Measurements from ENCODE around the gene JUP.

The JUP gene

DNA sequence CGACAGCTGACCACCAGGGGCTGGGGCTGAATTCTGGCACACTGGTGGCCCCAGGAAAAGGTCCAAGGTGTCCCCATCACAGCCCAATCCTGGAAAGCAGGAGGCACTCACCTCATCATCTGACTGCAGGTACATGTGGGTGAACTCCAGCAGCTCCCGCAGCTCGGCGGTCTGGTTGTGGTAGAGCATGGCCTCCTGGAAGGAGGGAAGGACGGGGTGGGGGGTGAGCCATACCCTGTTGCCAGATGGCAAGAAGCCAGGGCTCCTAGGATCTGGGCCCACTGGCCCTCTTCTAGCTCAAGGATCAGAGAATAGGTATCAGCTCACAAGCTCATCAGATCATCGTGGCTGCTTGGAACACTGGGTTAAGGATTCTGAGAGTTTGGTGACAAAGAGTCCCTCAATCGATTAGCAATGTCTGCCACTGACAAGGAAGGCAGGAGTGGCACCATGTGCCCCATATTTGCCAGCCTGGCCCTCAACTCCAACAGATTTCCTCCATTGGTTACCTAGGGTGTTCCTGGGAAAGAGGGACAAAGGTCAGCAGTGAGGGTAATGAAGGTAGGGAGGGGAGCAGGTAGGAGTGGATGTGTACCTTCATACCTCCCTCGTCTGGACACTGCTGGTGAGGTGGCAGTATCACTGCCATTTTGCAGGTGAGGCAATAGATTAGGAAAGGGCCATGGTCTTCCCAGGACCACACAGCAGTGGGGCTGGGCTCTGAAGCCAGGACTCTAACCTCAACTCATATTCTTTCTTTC, 20.4 kb upstream of the JUP start:
- DNase-seq, result no peak

DNA sequence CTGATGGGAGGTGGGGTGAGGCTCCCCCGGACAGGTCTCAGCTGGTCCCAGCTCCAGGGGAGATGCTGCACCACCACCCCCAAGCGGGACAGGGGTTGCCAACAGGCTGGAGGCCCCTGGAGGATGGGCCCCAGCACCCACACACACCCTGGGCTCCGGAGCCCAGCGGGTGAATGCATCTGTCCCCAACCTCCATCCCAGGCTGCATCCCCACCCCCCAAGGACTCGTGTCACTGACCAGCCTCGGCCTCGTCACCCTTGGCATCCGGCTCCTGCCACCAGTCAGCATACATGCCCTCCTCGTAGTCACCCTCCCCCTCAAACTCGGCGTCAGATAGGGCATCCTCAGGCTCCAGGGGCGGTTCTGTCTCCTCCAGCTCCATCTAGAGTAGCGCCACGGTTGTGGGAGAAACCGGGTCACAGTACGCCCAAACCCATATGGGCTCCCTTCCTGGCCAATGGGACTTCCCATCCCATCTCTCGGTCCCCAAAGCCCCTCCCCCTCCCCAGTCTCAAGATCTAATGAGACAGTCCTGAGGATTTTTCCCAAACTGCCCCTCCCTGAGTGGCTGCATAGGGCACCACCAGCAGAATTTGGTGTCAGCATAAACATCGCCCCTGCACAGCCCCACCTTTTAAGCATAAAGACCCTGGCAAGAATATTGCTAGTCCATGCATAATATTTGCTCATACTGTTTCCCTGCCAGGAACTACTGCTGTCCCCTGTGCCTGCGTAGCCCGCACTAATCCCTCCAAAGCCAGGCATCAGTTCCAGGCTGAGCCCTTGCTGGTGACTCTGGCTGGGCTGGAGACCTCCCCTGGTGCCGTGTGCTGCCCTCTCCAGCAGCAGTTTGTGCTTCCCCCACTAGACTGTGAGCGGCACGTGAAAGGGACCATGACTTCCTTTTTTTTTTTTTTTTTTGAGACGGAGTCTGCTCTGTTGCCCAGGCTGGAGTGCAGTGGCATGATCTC, 16.8 kb upstream of the JUP start:
- no peak for DNase-seq

DNA sequence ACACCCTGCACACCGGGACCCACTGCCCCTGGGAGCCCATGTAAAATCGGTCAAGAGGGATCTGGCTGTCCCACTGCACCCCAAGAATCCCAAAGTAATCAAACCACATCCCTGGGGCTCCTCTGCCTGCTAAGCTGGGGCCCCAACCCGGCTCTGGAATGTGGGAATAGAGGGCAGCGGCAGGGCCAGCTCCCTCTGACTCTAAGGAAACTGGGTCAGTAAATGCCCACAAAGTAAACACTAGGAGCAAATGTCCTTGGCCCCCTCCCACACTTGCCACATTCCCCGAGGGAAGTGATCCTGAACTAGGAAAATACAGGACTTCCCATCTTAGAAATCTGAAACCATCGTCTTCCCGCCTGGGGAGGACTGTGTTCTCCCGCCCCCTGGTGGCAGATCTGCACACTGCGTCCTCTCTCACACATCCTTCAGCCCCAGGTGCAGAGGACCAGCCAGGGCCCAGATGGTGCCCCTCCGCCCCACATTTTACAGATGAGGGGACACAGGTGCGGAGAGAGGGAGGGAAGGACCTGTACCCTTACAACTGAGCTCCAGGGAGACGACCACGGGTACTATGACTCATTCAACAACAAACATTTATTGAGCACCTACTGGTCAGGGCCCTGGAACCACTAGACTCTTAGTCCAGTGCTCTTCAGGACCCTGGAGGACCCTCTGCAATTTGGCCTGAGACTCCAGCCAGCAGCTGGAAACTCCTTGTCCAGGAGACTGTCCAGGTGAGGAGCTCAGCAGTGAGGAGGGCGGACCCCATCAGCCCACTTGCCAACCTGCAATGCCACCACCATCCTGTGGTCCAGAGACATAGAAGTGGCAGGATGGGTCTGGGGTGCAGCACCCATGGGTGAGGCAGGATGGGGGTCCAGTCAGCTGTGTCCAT, 15.1 kb upstream of the JUP start:
- DNase-seq, result peak; percentile 78

DNA sequence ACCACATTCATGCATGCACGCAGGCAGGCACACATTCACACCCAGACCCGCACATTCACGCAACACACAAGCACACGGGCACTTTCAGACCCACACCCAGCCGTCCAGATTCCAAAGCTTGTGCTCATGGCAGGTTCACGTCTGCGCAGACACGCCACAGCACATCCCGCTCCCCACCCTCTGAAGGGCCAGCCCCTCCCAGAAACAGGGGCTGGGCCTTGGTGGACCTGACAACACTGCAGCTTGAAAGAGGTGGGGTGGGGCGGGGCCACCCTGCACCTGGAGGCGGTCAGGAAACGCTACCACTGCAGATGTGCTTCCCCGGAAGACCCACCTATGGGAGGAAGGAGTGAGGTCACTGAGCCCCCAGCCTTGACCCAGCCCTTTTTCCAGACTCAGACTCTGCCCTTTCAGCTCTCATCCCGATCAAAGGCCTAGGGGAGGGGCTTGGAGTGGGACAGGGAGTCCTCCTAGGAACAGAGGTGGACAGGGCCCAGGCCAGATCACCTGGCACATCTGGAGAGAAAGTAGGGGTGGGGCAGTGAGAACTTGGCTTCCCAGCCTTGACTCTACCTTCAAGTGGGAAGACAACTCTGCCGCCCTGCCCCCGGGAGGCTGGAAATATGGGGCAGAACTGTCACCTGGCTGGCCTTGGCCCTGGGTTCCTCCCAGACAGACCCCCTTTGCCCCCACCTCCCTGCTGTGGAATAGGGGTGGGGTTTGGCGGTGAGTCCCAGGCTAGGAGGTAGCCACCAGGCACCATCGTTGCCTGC, 14.3 kb upstream of the JUP start:
- peak; percentile 91 for DNase-seq

DNA sequence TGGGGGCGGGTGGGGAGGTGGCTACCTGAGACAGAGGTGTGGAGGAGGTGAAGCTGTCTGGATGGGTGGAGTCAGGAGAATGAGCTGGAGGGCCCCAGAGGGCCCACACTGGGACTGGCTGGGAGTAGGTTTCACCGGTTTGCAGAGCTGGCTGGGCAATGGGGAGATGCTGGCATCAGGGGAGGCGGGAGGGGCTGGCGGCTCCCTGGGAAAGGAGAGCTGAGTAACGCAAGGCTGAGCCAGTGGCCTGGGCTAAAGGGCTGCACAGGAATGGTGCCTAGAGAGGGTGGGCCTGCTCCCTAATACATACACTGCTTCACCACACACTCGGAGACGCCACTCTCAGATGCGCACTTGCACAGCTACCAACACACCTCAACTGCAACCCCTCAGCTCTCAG, 12.9 kb upstream of the JUP start:
- DNase-seq, result no peak

DNA sequence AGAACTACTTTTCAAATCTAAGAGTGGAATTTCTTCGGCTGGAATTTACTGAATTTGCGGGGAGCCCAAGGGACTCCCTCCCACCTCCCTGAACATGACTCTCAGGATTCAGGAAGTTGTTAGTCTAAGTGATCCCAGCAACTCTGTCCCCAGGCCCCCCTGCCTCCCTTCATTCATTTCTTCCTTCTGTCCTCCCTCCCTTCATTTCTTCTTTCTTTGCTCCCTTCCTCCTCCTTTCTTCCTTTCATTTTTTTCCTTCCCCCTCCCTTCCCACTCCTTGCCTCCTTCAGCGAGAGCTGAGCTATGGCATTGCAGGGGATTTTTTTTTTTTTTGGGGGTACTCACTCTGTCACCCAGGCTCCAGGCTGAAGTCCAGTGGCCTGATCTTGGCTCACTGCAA, 10.9 kb upstream of the JUP start:
- DNase-seq, result no peak

DNA sequence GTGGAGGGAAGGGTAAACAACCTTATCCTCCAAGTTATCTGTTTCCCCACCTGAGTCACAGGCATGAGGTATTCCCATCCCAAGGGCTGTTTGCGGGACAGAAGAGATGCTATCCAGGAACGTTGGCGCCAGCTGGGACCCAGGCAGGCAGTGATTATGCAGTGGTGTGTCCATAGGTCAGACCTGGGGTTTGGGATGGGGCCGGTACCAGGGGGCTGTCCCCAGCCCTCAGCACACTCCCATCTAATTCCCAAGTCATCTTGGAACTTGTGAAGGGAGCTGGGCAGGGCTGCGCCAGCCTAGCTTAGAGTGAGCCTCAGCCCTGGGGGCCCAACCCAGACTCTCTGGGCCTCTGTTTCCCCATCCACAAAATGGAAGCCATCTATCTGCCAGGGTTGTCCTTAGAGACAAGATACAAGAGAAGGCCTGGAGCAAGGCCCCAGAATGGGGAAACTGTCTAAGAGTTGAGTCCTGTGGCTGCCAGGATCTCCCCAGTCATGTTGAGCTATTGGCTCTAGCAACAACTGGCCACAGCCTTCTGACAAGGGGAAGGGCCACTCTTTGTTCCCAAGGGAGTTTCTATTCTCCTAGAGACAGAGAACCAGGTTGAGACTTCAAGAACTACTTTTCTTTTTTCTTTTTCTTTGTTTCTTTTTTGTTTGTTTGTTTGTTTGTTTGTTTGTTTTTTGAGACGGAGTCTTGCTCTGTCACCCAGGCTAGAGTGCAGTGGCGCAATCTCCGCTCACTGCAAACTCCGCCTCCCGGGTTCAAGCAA, 9.8 kb upstream of the JUP start:
- DNase-seq, result no peak

DNA sequence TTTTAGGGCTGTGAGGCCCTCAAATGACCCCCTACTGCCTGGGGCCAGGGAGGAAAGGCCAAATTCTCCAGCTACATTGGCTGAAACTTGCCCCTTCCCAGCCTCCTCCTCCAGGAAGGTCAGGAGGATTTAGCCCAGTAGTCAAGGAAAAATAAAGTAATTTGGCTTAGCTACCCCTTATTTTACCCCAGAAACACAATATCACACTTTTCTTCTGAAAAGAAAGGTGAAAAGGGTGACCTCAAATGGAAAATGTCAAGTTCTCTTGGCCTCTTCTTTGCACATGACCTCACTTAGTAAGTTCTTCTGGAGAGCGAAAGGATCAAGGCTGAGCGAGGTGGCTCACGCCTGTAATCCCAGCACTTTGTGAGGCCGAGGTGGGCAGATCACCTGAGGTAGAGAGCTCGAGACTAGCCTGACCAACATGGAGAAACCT, 8.0 kb upstream of the JUP start:
- no peak for DNase-seq

DNA sequence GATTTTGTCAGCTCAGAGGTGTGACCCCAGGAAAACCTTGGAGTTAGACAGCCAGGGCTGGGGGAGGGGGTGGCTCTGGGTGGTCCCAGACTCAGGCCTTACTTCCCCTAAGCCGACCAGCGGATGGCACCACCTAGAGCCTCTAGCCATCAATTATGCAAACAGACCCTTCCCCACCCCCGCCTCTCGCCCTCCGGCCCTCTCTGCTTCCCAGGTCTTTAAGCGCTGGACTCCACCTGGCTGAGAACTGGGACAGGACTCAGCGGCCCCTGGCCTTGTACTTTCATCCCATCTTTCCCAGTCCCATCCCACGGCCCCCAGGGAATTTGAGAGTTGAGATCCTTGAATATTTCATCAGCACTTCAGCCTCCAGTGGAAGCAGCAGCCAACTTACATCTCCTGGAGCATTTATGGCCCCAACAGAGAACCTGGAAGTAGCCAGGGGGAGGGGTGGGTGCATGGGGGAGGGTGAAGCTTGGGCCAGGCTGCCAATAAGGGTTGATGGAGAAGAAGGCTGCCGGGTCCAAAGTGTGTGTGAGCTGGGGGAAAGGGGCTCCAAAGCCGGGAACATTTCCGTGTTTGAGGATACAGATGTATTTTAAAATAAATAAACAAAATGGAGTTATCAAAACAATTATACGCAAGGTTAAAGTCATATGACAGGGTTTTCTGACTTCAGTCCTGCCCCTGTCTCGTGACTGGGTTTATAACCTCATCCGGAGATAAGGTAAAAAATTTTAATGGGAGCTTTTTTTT, 7.5 kb upstream of the JUP start:
- DNase-seq, result no peak

DNA sequence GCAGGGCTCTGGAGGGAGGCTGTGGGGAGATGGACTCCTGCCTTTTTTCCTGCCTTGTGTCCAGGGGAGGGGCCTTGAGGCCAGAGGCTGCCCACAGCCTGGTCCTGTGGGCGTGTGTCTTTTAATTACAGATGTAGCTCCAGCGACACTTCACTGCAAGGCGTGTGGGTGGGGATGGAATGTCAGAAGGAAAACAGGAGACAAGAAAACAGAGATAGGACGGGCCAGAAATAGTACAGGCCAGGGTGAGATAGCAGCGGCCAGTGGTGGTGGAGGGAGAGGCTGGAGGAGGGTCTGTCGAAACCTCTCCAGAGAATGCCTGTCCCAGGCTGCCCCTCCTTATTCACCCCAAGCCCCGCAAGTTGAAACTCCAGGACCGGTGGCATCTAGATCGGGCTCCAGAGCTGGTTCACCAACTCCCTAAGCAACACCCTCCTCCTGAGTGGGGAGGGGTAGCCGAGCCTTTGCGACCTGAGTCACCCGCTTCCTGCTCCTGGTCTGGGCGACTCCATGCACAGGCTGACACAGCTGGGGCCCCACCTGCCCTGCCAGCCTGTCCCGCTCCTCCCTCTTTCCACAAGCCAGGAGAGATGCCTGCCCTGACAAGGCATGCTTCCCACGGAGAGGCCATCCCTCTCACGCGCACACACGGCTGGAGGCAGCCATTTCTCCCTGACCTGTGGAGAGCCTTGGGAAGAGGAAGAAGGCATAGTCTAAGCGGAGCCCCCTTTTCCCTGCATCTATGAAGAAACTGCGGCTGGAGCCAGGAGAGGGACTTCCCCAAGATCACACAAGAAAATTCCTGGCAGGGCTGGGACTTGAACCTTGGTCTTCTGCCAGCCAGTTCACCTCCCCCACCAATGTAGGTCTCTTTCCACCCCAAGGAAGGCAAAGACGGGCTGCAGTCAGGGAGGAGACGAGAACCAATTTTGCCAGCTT, 6.6 kb upstream of the JUP start:
- no peak for DNase-seq

DNA sequence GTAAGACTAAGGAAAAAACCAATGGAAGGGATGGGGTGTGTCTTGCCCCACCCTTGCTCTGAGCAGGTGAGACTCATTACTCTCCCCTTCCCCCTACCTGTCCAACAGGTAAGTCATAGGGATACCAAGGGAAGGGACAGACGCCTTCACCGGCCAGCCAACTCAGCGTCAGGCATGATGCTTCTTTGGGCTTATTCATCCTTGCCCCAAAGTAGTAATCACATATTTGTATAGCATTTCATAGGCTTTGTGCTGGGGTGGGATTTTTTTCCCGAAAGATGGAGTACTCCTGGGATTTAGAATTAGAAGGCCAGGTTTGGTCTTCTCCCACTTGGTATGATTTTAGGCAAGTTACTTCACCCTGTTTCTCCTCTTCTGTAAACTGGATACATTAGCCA, 509 bp upstream of the JUP start:
- DNase-seq, result no peak

DNA sequence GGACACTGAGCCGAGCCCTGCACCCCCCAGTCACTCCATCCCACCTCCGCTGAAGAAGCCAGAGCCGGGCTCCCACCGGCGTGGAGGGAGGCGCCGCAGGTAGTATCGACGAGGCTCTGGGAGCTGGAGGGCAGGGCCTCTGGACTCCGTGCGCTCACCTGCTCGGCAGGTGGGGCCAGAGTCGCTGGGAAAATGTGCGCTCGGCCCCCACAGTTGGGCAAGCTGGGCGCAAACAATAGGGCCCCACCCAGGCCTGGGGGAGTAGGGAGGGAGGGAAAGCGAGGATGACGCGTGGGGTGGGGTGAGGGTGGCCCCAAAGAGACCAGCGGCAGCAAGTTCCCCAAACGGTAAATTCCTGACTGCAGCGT, 668 bp downstream of the JUP start:
- DNase-seq, result peak; percentile 51

DNA sequence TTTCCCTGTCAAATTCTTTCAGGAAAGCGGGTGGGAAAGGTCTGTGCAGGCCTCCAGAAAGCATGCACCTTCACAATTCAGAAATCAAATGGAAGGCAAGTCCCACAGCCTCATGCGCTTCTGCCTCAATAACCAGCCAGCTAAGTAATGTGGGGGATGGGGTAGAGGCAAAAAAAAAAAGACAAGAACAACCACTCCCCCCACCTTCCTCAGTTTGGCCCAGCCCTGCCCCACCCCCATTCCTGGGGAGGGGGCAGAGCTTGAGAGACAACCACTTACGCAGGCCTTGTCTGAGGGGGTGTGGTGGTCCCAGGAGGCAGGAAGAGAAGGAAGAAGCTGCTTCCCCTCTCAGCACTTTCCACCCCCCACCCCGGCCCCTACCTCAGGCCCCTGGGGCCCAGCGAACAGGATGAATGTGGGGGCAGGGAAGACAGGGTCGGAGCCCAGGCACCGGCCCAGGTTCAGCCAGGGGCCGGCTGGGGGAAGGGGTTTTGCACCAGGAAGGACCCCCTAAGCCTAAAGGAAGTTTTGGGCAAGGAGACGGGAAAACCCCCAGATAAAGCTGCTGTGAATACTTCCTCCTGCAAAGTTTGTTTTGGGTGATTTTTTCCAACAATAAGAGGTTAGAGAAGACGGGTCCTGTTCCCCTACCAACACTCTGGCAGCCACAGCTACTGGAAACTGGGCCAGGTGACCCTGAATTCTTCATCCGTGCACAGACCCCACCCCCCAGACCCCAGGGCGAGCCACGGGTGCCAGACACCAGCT, 1.2 kb downstream of the JUP start:
- DNase-seq, result no peak

DNA sequence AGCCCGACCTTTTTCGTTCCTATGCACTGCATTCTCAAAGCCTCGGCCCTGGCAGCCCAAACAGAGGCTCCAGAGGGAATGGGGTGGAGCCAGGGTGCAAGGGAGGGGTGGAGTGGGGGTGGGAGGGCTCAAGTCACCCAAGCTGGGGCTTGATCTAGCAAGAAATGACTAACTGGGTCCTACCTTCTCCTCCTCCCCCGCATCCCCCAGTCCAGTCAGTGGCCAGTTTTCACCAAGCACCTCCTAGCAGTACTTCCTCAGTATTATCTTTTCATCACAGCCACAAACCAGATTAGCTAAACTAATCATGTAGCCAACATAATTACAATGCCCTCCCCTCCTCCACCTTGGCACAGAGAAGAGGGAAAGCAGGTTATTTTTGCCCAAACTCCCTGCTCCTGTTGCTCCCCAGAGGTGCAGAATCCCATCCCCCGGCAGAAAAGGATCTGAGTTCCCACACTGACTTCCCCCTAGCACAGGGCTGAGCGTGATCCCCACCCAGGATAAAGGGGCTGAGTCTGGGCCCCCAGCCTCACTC, 2.2 kb downstream of the JUP start:
- DNase-seq, result no peak

DNA sequence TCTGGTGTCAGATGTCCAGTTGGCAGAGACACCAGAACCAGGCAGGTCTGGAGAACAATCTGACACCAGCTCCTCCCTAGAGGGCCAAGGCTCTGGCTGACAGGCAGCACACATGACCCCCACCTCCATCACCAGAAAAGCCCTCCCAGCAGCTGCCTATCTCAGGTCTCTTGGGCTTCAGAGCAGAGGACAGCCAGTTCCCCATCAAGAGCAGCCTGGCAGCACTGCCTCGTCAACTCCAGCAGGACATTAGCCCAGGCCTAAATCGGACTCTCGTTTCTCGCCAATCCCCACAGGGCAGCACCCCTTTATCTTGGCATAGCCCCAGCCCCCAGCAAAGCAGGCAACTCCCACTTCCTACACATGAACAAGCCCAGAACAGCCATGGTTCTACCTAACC, 4.4 kb downstream of the JUP start:
- DNase-seq, result no peak

DNA sequence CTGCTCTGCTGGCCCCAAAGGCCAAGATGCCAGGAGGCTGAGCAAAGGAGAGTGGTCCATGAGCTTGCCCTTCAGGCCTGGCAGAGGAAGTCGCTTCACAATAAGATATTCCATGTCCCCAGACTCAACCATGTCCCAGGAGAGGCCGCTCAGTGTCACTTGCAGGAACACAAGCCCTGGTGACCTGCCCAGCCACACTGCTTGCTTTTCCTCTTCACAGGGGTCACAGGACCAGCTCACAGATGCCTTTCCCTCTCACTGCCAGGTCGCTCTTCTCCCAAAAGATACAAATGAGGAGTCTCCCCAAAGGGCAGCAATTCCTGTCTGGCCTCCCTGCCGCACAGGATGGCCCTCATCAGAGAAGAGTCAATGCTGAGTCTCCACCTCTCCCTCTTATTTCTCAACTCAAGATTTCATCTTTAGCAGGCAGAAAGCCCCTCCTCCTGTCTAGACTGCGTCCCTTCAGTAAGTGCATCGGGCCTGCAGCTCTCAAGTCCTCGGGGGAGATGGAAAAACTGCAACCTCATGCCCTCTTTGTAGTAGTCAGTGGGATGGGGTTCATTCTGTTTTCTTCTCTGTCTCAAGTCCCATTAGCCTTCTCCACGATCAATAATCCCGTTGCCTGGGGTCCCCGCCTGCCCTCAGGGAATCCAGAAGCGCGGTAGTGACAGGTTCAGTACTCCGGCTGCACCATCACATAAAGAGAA, 5.0 kb downstream of the JUP start:
- DNase-seq, result no peak

DNA sequence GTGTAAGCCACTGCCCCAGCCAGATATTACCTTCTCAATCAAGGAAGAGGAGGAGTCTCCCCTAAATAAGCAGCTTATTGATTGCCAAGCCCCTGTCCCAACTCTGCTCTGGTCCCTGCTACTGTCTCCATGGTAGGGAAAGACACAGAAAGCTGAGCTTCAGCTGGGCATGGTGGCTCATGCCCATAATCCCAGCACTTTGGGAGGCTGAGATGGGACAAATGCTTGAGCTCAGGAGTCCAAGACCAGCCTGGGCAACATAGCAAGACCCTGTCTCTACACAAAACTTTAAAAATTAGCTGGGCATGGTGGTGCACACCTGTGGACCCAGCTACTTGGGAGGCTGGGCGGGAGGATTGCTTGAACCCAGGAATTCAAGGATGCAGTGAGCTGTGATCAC, 6.6 kb downstream of the JUP start:
- DNase-seq, result no peak

All from RPMI8226 (cell line).